HTR-8/SVneo (cell line): Measurements from ENCODE around the gene CACNA1C.
"Not testable (repeated sequence)": the region's sequence is repeated elsewhere in the genome, so short reads cannot be mapped to it uniquely, and the experiment has no call there.

Experiments
- DNase-seq: peaks from one replicate; pipeline ENCODE4 v3.0.0; 2011; ENCODE audit warnings: low spot score, mixed read lengths; ENCODE audit not compliant: insufficient read length
- FAIRE-seq: peaks from 2 replicates; lab custom pipeline; 2011; peaks lifted over from hg19 to GRCh38; lab: Jason Lieb, UNC

CACNA1C gene

DNA sequence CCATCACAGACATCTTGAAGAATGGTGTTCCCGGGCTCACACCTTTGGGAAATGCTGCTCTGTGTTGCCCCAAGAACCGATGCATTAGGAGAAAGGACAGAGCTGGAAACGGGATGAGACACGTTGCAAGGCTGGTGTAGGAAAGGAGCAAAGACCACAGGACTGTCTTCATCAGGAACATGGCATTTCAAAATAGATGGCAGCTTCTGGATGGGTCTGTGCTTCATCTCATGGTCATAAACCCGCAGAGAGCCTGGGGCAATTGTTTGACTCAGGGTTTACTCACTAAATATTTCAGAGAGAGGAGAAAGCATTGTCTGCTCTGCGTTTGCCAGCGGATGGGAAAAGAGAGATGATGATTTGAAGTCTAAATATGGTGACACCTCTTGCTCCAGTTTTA lies 76.3 kb downstream of the CACNA1C start:
- DNase-seq (peak; percentile 74), FAIRE-seq (peak; percentile 82)

DNA sequence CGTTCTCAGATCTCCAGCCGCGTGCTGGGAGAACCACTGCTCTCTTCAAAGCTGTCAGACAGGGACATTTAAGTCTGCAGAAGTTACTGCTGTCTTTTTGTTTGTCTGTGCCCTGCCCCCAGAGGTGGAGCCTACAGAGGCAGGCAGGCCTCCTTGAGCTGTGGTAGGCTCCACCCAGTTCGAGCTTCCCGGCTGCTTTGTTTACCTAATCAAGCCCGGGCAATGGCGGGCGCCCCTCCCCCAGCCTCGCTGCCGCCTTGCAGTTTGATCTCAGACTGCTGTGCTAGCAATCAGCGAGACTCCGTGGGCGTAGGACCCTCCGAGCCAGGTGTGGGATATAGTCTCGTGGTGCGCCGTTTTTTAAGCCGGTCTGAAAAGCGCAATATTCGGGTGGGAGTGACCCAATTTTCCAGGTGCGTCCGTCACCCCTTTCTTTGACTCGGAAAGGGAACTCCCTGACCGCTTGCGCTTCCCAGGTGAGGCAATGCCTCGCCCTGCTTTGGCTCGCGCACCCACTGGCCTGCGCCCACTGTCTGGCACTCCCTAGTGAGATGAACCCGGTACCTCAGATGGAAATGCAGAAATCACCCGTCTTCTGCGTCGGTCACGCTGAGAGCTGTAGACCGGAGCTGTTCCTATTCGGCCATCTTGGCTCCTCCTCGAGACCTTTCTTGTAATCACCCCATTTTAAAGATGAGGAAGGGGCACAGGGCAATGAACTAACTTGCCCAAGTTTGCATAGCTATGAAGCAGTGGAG lies 83.1 kb downstream of the CACNA1C start:
- not testable (repeated sequence) for DNase-seq, FAIRE-seq

DNA sequence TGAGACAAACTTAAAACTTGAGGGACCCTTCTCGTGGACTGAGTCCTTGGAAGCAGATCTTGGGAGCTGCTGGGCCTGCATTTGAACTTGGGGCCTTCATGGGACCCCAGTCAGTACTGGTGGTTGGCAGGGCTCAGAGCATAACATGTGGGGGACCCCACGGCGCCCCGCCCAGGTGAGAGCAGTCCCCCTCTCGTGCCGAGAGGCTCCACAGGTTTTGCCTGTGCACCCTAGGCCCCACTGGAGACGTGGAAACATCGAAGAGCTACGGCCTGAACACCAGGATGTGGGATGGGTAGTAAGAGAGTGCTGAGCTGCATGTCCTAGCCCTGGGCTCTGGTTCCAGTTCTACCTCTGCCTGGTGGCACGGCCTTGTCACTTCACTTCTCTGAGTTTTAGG lies 84.1 kb downstream of the CACNA1C start:
- DNase-seq (no peak), FAIRE-seq (no peak)

DNA sequence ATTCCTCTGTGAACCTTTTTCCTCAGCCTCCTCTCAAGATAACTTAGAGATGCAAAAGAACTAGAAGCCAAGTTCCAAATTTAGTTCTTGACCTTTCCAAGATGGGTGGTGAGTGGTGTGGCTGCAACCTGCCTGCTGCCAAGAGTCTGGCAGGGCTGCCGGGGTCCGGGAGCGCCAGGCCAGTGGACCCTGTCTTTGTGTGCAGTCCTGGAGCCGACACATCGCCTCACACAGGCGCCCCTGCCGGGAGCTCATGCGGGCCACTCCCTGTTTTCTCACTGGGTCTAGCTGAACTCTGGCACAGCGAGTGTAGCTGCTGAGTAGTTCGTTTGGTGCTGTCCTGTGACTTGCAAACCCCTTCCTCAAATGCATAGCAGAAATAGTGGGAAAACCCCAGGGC lies 84.9 kb downstream of the CACNA1C start:
- FAIRE-seq (no peak), DNase-seq (no peak)

DNA sequence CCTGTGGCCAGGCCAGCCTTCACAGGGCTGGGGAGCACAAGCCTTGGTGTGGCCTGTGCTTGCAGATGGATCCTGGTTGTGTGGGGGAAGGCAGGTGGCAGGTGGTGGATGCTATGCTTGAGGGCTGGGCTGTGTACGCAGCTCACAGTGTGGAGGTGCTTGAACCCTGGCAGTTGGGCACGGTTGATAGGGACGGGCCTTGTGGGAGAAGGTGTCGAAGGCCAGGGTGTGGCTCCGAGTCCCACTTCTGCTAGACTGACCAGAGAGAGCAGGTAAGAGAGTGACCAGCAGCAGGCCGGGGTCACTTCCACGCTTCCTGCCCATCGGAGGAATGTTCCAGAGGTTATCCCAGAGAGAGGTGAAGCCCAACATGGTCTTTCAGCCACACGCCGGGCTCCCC lies 85.5 kb downstream of the CACNA1C start:
- no peak for DNase-seq
- no peak for FAIRE-seq

DNA sequence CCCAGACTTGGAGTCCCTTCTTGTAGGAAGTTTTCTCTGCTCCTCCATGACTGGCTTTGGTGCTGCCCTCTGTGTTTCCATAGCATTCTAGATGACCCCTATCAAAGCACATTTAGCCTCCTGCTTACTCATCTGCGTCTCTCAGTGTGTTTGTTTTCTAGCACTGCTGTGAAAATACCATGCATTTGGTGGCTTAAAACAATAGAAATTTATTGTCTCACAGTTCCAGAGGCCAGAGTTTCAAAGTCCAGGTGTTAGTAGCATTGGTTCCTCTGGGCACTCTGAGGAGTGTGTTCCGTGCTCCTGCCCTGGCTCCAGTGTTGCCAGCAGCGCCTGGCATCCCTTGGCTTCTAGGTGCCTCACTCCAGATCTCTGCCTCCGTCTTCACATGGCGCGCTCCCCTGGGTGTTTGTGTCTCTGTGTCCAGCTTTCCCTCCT lies 86.1 kb downstream of the CACNA1C start:
- no peak for FAIRE-seq
- DNase-seq = no peak

DNA sequence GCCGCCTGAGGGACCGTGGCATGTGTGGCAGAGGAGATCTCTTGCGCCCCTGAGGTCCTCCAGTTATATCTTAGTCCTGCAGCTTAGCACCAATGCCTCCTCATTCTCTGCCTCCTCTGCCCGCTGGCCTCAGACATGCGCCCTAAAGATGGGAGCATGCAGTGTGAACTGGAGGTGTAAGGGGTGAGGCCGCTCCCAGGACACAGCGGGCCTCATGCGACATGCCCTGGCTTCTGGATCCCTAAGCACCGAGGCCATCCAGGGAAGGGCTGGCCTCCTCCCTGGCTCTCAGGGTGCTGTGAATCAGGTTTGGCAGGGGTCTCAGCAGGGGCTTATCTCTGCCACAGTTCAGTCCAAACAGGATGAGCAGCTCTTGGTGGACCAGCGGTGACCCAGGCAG lies 86.9 kb downstream of the CACNA1C start:
- no peak for FAIRE-seq
- DNase-seq = no peak

DNA sequence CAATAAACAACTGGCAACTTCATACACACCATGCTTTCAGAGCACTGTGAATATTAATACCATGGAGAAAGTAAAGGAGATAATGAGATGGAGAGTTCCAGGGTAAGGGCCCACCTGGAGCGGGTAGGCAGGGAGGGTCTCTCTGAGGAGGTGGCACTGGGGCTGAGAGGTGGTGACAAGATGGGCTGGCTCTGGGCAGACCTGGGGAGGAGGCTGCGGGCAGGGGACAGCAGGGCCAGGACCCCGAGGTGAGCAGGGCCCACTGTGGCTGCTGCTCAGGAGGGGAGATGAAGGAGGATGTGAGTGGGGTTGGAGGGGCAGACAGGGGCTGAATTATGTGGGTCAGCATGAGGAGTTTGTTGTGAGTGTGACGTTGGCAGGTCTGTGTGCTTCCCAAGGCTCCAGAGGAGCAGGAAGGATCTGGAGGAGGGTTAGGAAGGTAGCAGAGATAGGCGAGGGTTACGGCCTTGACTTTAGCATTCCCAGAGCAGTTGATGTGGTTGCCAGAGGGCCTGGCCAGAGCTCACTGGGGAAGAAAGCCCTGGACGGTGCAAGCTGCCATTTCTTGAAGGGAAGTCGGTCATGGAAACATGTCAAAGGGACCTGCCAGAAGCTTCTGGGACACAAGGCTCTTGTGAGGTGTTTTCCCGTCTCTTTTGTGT lies 88.2 kb downstream of the CACNA1C start:
- DNase-seq = no peak
- no peak for FAIRE-seq

DNA sequence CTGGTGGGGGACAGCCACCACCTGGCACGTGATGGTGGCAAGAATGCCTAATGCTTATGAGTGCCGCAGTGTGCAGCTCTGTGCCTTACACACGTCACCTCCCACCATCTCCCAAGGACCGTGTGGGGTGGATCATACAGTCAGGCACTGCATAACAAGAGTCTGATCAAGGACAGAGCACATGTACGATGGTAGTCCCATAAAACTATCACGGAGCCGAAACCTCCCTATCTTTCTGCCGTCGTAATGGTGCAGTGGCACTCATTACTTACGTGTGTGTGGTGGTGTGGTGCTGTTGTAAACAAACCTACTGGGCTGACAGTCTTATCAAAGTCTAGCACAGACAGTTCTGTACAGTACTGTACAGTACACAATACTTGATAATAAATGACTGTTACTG lies 89.3 kb downstream of the CACNA1C start:
- FAIRE-seq (peak; percentile 60), DNase-seq (no peak)

DNA sequence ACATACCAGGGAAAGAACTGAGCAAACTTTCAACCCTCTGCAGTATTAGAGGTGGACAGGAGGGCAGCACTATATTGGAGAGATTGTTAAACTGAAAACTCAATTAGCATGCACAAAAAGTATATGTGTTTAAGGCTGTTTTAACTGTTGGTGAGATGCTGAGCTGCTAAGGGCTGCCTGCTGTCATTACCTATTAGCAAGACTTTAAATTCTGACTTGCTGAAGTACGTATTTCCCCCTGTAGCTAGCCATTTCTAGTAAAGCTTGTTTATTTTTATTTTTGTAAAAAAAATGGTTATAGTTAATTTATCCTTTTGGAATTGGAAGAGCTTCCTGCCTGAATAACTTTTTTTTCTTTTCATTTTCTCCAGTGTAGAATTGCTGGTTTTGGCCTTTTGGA lies 92.2 kb downstream of the CACNA1C start:
- DNase-seq (no peak), FAIRE-seq (no peak)

DNA sequence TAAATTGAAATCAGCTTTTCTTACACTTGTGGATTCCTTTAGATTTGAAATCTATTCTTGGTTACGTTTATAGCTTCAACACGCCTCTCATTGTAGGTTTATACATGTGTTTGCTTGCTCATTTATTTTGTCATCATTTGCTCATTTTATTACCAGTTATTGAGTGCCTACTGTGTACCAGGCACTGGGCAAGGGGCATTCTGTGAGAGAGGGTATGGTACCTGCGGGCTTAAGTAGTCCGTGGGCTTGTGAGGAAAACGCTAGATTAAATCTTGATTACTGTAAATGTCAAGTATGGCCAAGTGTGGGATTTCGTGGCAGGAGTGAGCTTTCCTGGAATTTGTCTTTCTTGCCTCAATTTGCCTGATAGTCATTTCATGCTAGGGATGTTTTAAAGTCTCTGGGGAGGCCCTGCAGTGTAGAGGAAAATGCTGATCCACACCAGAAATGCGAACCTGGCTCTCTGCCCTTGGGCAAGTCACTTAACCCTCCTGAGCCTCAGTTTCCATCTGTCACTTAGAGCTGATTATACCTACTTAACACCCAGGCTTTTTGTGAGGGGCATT lies 92.7 kb downstream of the CACNA1C start:
- no peak for FAIRE-seq
- no peak for DNase-seq

DNA sequence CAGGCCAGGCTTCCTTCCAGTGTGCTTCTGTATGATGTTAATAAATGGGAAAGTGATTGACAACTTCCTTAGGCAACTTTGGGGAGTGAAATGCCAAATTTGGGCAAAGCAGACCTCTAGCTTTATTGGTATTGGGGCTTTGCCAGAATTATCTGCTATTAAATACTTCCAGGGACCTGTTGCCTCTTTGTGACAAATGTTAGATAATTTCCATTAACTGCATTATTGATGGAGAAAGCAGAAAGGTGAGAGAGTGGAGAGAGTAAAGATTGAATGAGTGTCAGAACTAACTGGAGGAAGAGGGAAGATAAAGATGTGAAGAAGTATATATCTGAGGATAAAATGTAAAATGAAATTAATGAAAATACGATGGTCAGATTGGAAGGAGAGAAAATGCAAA lies 94.5 kb downstream of the CACNA1C start:
- FAIRE-seq = no peak
- no peak for DNase-seq

DNA sequence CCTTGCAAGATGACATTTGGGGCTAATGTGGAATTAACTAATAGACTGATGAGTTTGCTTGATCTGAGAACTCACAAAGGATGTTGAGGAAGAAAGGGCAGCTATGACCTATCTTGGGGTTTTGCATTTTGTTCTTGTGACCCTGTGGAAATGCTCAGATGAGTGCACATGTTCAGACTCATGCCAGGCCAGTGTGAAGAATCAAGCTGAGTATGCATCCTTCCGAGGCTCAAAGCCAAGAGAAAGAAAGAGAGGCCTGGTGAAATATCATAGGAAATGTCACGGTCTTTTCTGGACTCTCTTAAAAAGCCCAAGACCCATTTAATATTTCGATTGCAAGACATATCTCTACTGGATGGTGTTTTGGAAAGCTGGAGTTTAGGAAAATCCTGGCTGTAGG lies 96.3 kb downstream of the CACNA1C start:
- no peak for DNase-seq
- FAIRE-seq = no peak

DNA sequence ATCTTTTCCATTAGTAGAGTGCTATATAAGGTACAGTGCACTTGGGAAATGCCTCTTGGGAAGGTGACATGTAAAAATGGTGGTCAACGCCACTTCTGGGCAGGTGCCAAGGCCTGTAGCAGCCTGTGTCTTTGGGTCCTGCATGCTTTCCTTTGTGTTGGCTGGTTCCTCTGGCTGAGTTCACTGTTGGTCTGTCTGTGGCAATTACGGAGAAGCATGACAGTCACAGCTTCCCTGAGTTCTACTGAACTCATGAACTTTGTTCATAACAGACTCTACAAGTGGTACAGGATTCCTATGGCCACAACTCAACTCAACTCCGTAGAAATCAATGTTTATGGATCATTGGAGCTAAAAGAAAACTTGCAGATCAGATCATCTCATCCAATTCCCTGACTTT lies 98.0 kb downstream of the CACNA1C start:
- FAIRE-seq = peak; percentile 9
- no peak for DNase-seq

DNA sequence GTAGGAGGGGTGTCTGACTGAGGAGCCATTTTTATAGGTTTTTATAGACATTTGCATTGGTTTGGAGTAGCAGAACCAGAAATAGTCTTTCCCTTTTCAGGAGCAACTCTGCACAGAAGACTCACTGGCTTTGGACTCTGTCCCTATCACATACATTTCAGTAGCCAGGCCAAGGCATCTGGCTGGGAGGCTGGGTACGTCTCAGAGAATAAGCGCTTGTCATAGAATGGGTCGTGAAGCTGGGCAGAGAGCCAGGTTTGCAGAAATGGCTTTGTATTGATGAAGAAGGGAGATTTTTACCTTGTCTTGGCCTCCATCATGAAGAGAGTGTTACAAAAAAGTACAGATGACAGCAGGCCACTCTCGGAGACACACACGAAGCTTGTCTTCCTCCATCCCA lies 98.6 kb downstream of the CACNA1C start:
- FAIRE-seq (no peak), DNase-seq (no peak)

DNA sequence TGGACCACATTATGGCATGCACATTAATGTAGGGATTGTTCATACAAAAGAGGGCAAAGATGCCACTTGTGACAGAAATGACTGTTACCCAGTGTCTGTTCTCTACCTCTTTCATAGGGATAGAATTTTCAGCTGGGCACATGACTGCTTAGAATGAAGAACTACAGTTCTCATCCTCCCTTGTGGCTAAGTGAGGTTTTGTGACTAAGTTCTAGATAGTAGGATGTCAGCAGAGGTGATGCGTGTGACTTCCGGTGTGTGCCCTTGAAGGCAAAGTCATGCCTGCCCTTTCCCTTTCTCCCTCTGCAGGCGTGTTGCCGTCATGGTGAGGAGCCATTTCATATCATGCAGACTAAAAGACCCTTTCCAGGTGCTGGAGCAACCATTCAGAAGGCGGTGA lies 99.3 kb downstream of the CACNA1C start:
- DNase-seq (no peak), FAIRE-seq (no peak)

DNA sequence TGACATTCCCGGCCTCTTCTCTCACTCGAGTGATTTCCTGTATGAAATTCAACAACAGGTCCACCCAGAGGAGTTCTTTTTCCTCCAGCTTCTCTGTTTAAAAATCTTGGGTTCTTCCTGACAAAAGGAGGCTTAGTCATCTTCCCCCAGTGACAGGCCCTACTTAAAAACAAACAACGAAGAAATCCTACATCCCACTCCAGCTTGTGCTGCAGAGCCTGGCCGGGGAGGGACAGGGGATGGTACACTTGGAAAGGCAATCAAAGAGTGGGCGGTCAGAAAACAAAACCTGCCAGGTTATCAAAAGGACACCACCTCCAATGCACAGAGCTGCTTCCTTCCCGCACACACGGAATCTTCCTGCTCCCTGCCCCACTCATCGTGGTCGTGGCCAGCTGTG lies 101.3 kb downstream of the CACNA1C start:
- no peak for DNase-seq
- FAIRE-seq = no peak

DNA sequence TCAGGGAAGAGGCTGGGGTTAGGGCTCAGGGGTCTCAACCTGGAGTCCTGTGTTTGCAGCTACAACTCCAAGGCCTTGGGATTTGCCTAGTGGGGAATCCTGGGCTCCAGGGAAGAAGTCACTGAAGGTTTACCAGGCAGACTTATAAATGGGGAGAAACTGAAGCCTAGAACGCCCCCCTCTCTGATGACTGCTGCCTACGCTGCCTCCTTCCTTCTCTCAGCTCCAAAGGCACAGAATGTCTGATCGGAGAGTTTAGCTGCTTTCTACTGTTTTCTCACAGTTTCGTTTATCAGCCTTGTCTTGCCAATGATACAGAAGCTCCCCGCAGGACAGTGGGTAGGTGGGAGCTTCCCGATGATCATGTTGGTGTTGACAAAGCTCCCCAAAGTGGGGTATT lies 101.7 kb downstream of the CACNA1C start:
- no peak for DNase-seq
- FAIRE-seq = no peak

DNA sequence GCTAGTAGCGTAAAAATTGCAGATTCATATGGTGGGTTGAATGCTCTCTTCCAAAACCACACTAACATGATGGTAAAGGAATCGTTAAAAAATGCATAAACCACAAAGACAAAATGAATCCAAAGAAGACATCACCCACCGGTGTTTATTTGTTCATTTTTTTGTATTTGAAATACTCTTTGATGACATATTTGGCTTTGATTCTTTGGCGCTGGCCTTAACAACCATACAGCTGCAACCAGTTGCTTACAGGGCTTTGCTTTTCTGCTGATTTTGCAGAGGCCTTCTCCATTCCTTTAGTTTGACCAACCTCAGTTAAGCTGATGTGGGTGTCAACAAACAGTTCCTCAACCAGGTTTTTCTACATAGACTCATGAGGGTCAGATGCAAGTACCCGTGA lies 103.5 kb downstream of the CACNA1C start:
- FAIRE-seq (no peak), DNase-seq (no peak)

DNA sequence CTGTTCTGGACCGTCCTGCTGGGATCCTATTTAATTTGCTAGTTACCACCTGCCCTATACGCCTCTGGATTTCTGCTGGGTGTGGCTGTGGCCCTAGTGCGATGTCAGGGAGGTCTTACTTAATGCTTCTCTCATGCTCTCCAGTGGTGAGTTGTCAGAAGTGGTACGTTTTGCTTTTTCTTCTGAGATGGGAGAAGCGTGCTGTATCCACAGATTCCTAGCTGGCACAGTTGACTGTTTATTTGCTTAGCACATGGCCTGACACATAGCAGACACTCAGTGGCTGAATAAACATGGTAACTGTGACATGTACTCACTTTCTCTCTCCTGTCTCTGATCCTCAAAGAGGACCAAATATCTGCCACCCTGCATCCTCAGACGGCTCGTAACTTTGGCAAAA lies 107.3 kb downstream of the CACNA1C start:
- FAIRE-seq = peak; percentile 46
- DNase-seq = no peak

DNA sequence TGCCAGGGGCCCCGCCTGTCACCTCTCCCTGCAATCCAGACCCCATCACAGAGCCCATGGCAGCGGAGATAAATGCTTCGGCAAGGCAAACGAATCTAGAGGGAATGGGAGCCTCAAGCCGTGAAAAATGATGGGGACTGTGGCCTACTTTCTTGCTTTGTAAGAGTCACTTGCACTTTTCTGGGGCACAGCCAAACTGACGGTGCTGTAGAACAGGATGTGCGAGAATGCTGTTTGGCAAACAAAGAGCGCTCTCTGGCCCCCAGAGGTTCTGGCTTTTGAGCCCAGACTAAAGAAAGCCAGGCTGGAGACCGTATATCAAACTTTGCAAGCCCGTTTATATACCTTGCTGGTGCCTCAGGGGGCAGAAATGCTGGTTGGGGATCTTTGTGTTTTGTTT lies 108.7 kb downstream of the CACNA1C start:
- FAIRE-seq = no peak

More for the DNA sequence above, 108.7 kb downstream of the CACNA1C start:
- DNase-seq = no peak
